Right lung (tissue), 10 donors: ENCODE results near the gene IL10RA. TPM values are rescaled to one million over a fixed set of nuclear protein-coding genes. Genes with fewer than 3 reads are reported as not detected.
A peak's percentile ranks its signal among the peaks of the same experiment; 100 is the strongest.
"Not testable (repeated sequence)": the region's sequence is repeated elsewhere in the genome, so short reads cannot be mapped to it uniquely, and the experiment has no call there.

Experiments used
- DNase-seq, 2 donors: peaks; one replicate each; pipeline ENCODE4 v3.0.0-alpha.2; 2013
- long read RNA-seq, 8 donors: transcript quantifications; one replicate each; lab custom pipeline, GENCODE V29; 2026
- polyA plus RNA-seq, 5 donors: library from polyadenylated mRNA; unstranded; fragments of 120-200 nt; gene quantifications; one replicate each; pipeline versions ENCODE4 v1.2.1 to v1.2.3, GENCODE V29; 2013; ENCODE audit warnings: inconsistent platforms in 1 of 5, low replicate concordance in 1 of 5; ENCODE audit not compliant: insufficient read length in 5 of 5, insufficient read depth in 1 of 5

IL10RA gene
- polyA plus RNA-seq: 1 to 10 TPM; 4.0 to 7.3 (median 4.9) TPM
- long read RNA-seq, donor 1, partial matches to known transcripts: 0 of 3 reads
- long read RNA-seq, donor 1, other reads (novel, unspliced or antisense): 0 of 3 reads
- long read RNA-seq, donor 2: 0 reads
- long read RNA-seq, donor 3: 0 reads
- long read RNA-seq, donor 4, partial matches to known transcripts: 0 of 1 reads
- long read RNA-seq, donor 4, other reads (novel, unspliced or antisense): 0 of 1 reads
- long read RNA-seq, donor 5, partial matches to known transcripts: 0 of 2 reads
- long read RNA-seq, donor 5, other reads (novel, unspliced or antisense): 0 of 2 reads
- long read RNA-seq, donor 6: 0 reads
- long read RNA-seq, donor 7, partial matches to known transcripts: 0 of 1 reads
- long read RNA-seq, donor 7, other reads (novel, unspliced or antisense): 0 of 1 reads
- long read RNA-seq, donor 8: 0 reads

DNA sequence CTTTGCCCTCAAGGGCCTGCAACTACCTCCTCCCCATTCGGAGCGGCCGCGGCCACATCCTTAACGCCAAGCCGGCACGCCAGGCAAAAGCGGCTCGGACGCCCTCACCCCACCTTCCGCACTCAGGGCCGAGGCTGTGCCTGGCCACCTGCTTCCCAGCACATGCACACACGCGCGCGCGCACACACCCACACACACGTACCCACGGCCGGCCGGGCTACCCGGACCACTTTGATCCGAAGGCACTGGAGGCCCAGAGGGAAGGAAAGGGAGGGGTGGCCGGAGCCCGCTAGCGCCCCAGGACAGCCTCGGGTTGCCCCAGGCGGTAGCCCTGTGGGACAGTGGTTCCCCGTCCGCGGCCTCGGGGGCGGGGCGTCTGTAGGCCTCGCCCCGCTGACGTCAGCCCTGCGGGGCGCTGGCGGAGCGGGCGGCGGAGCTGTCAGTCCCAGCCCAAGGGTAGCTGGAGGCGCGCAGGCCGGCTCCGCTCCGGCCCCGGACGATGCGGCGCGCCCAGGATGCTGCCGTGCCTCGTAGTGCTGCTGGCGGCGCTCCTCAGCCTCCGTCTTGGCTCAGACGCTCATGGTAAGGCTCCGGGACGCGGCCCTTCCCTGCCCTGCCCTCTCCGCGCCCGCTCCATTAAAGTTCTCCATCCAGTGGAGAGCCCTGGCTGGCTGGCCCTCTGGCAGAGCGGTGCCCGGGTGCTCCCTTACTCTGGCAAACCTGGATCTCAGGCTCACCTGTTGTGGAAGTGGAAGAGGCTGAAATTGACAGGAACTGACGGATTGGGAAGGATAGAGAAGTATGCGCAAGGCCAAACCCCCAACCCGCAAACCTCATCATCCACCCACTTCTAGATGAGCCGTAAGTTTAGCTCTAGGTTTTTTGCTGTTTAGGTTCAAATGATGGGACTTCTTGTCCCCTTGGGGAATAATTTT lies at the start of gene IL10RA:
Gene IL10RA (plus strand): TSS at position 442 of the 935 bp plus-strand sequence. CDS start 74 bp downstream, at position 516.
- peak; percentile 75 to 76 for DNase-seq

- no peak for DNase-seq
Measured at GRCh38 chr11:117936973-117937372, 49.2 kb upstream of the IL10RA start.

DNA sequence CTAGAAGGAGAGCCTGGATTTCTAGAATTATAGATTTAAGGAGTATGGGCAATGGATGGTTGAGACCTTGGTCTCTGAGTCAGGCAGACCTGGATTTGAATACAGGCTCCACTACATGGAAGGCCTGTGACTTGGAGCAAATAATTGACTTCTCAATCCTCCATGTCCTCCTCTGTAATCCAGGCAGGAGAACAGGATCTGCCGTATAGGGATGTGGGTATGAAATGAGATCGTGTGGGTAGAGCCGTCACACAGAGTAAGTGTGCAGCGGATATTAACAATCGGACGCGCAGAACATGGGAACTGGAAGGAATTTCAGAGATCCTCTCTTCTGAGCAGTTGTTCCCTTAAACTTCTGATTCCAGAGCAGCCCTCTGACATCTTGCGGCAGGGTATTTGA lies 45.5 kb upstream of the IL10RA start:
- DNase-seq: no peak

GRCh38 chr11:117941163-117941707 lies 45.0 kb upstream of the IL10RA start:
- no peak for DNase-seq

GRCh38 chr11:117941976-117942654 lies 44.1 kb upstream of the IL10RA start:
- DNase-seq: no peak

- DNase-seq: no peak
Measured at GRCh38 chr11:117944554-117944953, 41.6 kb upstream of the IL10RA start.

DNA sequence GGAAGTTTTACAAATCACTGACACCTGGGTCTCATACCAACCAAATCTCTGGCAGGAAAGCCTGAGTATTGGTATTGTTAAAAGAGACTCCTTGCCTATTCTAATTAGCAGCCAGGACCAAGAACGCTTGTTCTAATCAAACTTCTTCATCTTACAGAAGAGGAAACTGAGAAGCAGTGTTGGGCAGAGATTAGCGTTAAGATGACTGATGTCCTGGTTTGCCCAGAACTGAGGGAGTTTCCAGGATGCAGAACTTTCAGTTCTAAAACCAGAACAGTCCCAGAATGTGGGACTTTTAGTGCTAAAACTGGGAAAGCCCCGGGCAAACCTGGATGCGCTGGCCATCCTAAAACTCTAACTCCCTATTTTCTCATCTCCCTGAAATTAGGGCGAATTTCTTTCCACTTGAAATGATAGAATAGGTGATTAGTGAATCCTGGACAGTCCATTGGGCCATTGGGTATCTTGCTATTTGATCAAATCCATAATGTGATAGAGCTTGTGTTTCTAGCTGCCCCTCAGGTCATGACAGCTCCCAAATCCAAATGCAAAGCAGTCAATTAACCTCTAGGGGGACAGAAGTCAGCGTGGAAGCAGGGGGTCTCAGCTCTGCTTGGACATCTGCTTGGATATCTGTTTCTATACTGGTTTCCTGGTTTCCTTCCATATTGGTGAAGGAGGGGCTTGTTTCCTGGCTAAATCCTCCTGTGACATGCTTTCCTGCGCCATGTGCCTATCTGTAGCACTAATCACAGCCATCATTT lies 41.0 kb upstream of the IL10RA start:
- no peak for DNase-seq

- DNase-seq: no peak
Measured at GRCh38 chr11:117946156-117946841, 39.9 kb upstream of the IL10RA start.

- DNase-seq: peak; percentile 79 to 87
Measured at GRCh38 chr11:117946842-117947526, 39.2 kb upstream of the IL10RA start.

DNA sequence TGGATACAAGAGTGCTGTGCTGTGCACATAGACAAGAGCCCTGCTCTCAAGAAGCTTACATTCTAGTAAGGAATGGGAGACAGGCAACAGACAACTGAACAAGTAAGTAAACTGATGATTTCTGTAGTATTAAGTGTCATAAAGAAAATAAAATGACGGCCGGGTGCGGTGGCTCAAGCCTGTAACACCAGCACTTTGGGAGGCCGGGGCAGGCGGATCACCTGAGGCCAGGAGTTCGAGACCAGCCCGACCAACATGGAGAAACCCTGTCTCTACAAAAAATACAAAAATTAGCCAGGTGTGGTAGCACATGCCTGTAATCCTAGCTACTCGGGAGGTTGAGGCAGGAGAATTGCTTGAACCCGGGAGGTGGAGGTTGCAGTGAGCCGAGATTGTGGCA lies 38.4 kb upstream of the IL10RA start:
- DNase-seq: not testable (repeated sequence)

DNA sequence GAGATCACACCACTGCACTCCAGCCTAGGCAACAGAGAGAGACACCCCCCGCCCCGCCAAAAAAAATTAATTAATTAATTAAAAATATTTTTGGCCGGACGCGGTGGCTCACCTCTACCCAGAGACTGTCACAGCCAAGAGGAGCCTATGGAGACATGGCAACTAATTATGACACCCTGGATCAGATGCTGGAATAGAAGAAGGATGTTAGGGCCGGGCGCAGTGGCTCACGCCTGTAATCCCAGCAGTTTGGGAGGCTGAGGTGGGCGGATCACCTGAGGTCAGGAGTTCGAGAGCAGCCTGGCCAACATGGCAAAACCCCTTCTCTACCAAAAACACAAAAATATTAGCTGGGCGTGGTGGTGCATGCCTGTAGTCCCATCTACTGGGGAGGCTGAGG lies 37.7 kb upstream of the IL10RA start:
- DNase-seq: not testable (repeated sequence)

DNA sequence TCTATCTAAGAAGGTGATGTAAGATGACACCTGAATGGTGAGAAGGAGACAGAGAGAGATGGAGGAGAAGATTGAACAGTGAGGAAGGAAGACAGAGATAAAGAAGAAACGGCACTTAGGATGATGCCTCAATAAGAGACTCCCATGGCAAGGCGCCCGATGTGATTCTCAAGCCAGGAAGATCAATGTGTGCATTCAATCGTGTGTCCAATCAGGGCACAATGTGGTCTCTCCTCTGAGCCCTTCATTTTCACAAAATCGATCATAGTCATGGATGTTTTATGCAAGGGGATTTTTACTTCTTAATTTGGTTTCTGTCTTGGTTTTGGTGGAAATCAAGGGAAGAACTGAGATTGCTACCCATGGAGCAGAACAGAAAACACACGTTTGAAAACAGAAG lies 37.1 kb upstream of the IL10RA start:
- no peak for DNase-seq

- DNase-seq: no peak
Measured at GRCh38 chr11:117950301-117950700, 35.9 kb upstream of the IL10RA start.

DNA sequence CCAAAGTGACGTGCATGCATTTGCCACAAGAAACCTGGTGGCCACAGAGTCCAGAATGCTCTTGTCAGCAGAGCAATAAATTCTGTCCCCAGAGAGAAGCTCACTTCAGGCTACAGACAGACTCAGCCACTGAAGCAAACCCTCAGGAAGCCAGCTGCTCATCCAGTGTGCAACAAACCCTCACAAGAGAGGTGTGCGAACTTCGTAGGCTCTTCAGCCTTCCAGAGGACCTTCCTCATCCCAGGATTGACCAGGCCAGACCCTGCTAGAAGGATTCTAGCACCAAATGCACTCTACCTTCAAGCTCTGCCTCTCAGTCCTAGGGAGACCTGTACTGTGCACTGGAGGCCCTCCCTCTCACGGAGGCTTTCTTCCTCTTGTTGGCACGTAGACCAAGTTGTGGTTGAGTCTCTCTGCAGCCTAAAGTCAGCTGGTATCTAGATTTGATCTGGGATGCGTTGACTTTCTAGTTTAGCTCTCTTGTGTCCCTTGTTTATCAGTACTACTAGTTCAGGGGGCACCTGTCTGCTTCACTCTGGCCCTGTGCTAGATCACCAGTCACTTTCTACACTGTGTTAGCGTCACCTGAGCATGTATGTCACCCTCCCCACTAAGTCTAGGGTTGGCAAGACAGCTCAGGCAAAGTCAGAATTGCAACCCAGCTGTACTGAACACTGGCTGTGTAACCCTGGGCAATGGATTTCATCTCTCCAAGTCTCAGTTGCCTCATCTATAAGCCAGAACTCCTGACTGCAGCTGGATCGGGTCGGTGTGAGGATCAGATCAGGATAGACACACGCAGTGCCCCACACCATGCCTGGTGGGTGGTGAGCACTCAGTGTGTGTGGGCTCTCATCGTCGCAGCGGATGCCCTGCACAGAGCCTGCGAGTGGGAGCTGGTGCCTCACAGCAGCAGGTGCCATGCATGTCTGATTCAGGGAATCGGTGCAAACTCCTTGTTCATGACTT lies 34.9 kb upstream of the IL10RA start:
- DNase-seq: no peak

GRCh38 chr11:117953024-117953671 lies 33.0 kb upstream of the IL10RA start:
- DNase-seq: no peak

DNA sequence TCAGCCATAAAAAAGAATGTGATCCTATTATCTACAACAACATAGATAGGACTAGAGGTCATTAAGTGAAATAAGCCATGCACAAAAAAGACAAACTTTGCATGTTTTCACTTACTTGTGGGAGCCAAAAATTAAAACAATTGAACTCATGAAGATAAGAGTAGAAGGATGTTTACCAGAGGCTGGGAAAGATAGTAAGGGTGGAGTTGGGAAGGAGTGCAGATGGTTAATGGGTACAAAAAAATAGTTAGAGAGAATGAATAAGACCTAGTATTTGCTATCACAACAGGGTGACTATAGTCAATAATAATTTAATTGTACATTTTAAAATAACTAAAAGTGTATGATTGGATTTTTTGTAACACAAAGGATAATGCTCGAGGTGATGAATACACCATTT lies 27.2 kb upstream of the IL10RA start:
- no peak for DNase-seq

DNA sequence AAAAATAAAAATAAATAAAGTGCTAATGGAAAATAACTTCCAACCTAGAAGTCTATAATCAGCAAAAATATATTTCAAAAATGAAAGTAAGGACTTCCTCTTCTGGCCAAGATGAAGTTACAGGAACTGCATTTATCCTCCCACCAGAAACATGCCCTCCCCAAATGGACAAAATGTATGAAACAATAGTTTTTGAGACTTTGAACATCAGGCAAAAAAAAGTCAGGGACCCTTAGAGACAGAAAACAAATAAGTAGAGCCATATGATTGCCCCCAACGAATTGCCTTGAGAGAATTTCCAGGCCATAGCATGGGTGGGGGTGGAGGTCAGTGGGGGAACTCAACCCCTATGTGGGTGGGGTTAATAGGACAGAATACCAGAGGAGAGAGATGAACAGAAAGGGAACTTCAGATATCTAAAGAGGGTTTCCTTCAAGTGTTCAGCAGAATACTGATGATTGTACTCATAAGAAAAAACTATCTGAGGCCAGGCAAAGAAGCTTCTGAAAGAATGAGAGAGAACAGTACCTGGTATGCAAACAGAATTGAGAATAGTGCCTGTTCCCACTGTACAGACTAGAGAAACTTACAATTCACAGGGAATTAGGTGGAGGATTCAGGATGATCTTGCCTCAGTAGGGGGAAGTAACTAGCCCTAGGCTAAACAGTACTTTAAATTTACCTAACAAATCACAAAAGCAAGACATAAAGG lies 26.6 kb upstream of the IL10RA start:
- no peak for DNase-seq
